ENCODE measurements around the gene PYGL. TPM values are rescaled to one million over a fixed set of nuclear protein-coding genes. Genes with fewer than 3 reads are reported as not detected.

Gene PYGL
- total RNA-seq, 1 donor from 2014 or later, result 27.3 TPM

GRCh38 chr14:50874757-50875156 is 69.5 kb downstream of the PYGL start:
- H3K27me3 Mint-ChIP-seq, result peaks cover 57% of the 10 kb centered on the region
- H3K9me3 Mint-ChIP-seq, result peaks cover 4% of the 10 kb centered on the region

GRCh38 chr14:50871914-50872732 is 72.2 kb downstream of the PYGL start, which contains the start of gene ABHD12B:
ABHD12B (plus strand) TSS chr14:50872053; CDS start chr14:50872175, 122 bp downstream.
- peaks cover 15% of the 10 kb centered on the region for H3K4me1 Mint-ChIP-seq (ENCODE audit: unreplicated experiment)
- H3K4me3 Mint-ChIP-seq, result peak within 1 kb of the TSS; percentile 73
- H3K27me3 Mint-ChIP-seq, result peaks cover 57% of the 10 kb centered on the region
- H3K9me3 Mint-ChIP-seq, result peaks cover 4% of the 10 kb centered on the region
- TF ChIP-seq CTCF (conservative IDR thresholded peaks at IDR 0.05), result no peak
- DNase-seq (ENCODE audit: extremely low spot score, unreplicated experiment), result no peak
- peaks cover 8% of the 10 kb centered on the region for H3K36me3 Mint-ChIP-seq
- H3K27ac Mint-ChIP-seq, result no peak within 1 kb of the TSS

More at GRCh38 chr14:50874757-50875156, 69.5 kb downstream of the PYGL start:
- DNase-seq (ENCODE audit: extremely low spot score, unreplicated experiment), result no peak
- no peak for TF ChIP-seq CTCF (conservative IDR thresholded peaks at IDR 0.05)
- Mint-ChIP-seq H3K4me3 (peak overlapping the region; percentile 1), H3K4me1 (ENCODE audit: unreplicated experiment) (peaks cover 15% of the 10 kb centered on the region), H3K27ac (no peak overlapping the region), H3K36me3 (peaks cover 8% of the 10 kb centered on the region)

- Mint-ChIP-seq H3K4me1 (ENCODE audit: unreplicated experiment) (peaks cover 15% of the 10 kb centered on the region), H3K36me3 (peaks cover 8% of the 10 kb centered on the region), H3K27me3 (peaks cover 54% of the 10 kb centered on the region), H3K4me3 (peak overlapping the region; percentile 73), H3K27ac (no peak overlapping the region), H3K9me3 (peaks cover 4% of the 10 kb centered on the region)
- DNase-seq (ENCODE audit: extremely low spot score, unreplicated experiment), result no peak
- no peak for TF ChIP-seq CTCF (conservative IDR thresholded peaks at IDR 0.05)
Observed at GRCh38 chr14:50871228-50871627, 73.1 kb downstream of the PYGL start.

GRCh38 chr14:50865391-50866076 is 78.7 kb downstream of the PYGL start:
- H3K36me3 Mint-ChIP-seq, result no peaks in the 10 kb centered on the region
- peaks cover 10% of the 10 kb centered on the region for H3K27me3 Mint-ChIP-seq
- no peak for TF ChIP-seq CTCF (conservative IDR thresholded peaks at IDR 0.05)
- no peak for DNase-seq (ENCODE audit: extremely low spot score, unreplicated experiment)
- no peak overlapping the region for H3K27ac Mint-ChIP-seq
- peaks cover 4% of the 10 kb centered on the region for H3K9me3 Mint-ChIP-seq
- peaks cover 18% of the 10 kb centered on the region for H3K4me1 Mint-ChIP-seq (ENCODE audit: unreplicated experiment)
- H3K4me3 Mint-ChIP-seq, result no peak overlapping the region

- DNase-seq (ENCODE audit: extremely low spot score, unreplicated experiment), result no peak
- Mint-ChIP-seq H3K27ac (no peak overlapping the region), H3K4me3 (no peak overlapping the region), H3K9me3 (no peaks in the 10 kb centered on the region), H3K4me1 (ENCODE audit: unreplicated experiment) (peaks cover 23% of the 10 kb centered on the region), H3K27me3 (peaks cover 4% of the 10 kb centered on the region), H3K36me3 (no peaks in the 10 kb centered on the region)
- TF ChIP-seq CTCF (conservative IDR thresholded peaks at IDR 0.05), result no peak
Observed at GRCh38 chr14:50864946-50865345, 79.3 kb downstream of the PYGL start.
